A549 (cell line): ENCODE measurements around the gene CDKN2A. TPM values are rescaled to one million over a fixed set of nuclear protein-coding genes. Genes with fewer than 3 reads are reported as not detected.

Experiments
- ATAC-seq, 2 experiments: fragments of 200-7000 bp in 1 of 2; fragments of >200 bp in 1 of 2; cut with Nextera tagmentation in 1 of 2; cut with Tn5 transposase in 1 of 2; 3 replicates each; pipeline versions ENCODE4 v1.8.0 to v1.9.1; 2018 to 2020; ENCODE audit warnings: mild to moderate bottlenecking in 1 of 2, moderate library complexity in 1 of 2
- CTCF ChIA-PET: fragments of 300-600 bp; sonication (Branson Sonifier 250); formaldehyde crosslinking; extraction: SDS; loops from one replicate; lab custom pipeline; 2021; ENCODE audit warnings: antibody characterized with exemption, inconsistent platforms; lab: Yijun Ruan, JAX
- POLR2A ChIA-PET: fragments of 350-600 bp; formaldehyde crosslinking; extraction: SDS; loops from one replicate; lab custom pipeline; 2021; ENCODE audit warnings: antibody characterized with exemption, inconsistent platforms; lab: Yijun Ruan, JAX
- DNase-seq, 2 experiments: peaks; one replicate each; pipeline versions ENCODE4 v3.0.0 to v3.0.0-alpha.2; 2011 to 2016; ENCODE audit warnings: low read depth in 1 of 2, low spot score in 1 of 2
- FAIRE-seq: peaks from 2 replicates; lab custom pipeline; 2011; peaks lifted over from hg19 to GRCh38; lab: Jason Lieb, UNC
- H3K27ac ChIP-seq, 2 experiments: fragments of >200 bp; sonication (Bioruptor Twin); formaldehyde crosslinking; 3 replicates each; pipeline ENCODE4 v1.5.1; 2016 to 2017
- H3K4me1 ChIP-seq: fragments of >200 bp; sonication (Bioruptor Twin); formaldehyde crosslinking; 3 replicates; pipeline ENCODE4 v1.6.1; 2016
- H3K4me2 ChIP-seq: fragments of >200 bp; sonication (Bioruptor Twin); formaldehyde crosslinking; 3 replicates; pipeline ENCODE4 v1.6.1; 2016
- H3K4me3 ChIP-seq: fragments of >200 bp; sonication (Bioruptor Twin); formaldehyde crosslinking; 3 replicates; pipeline ENCODE4 v1.5.1; 2016
- H3K9me3 ChIP-seq: fragments of >200 bp; sonication (Bioruptor Twin); formaldehyde crosslinking; 3 replicates; pipeline ENCODE4 v1.6.1; 2016
- BHLHE40 ChIP-seq: IDR thresholded peaks from 2 replicates; pipeline ENCODE4 v1.6.1; 2012; ENCODE audit warnings: low read depth, low read length, inconsistent platforms
- CBX2 ChIP-seq: fragments of 200-600 bp; sonication (generic); IDR thresholded peaks from 2 replicates; pipeline ENCODE4 v1.6.1; 2016; ENCODE audit warnings: low read depth, mild to moderate bottlenecking, borderline replicate concordance
- CBX8 ChIP-seq: fragments of 200-600 bp; sonication (generic); IDR thresholded peaks from 2 replicates; pipeline ENCODE4 v1.6.1; 2016
- CEBPB ChIP-seq, 2 experiments: fragments of >200 bp in 1 of 2; sonication (Bioruptor Twin) in 1 of 2; formaldehyde crosslinking in 1 of 2; IDR thresholded peaks; 2 replicates each; pipeline ENCODE4 v1.6.1; 2012 to 2016
- E2F6 ChIP-seq: IDR thresholded peaks from 2 replicates; pipeline ENCODE4 v1.6.1; 2012; ENCODE audit warnings: low read depth, borderline replicate concordance
- EHF ChIP-seq: fragments of 250-450 bp; sonication (Bioruptor Pico); IDR thresholded peaks from 2 replicates; pipeline ENCODE4 v1.5.0; 2020; ENCODE audit warnings: mild to moderate bottlenecking
- FOSB ChIP-seq: fragments of 250-450 bp; sonication (Bioruptor Pico); IDR thresholded peaks from 2 replicates; pipeline ENCODE4 v1.5.0; 2020; ENCODE audit warnings: mild to moderate bottlenecking, moderate library complexity
- FOXS1 ChIP-seq: fragments of 250-450 bp; sonication (Bioruptor Pico); IDR thresholded peaks from 2 replicates; pipeline ENCODE4 v1.5.0; 2020; ENCODE audit warnings: mild to moderate bottlenecking, moderate library complexity
- GATA3 ChIP-seq: IDR thresholded peaks from 2 replicates; pipeline ENCODE4 v1.6.1; 2012; ENCODE audit warnings: borderline replicate concordance
- HDAC2 ChIP-seq: fragments of 200-600 bp; sonication (generic); IDR thresholded peaks from 2 replicates; pipeline ENCODE4 v1.6.1; 2016
- HES2 ChIP-seq: fragments of >200 bp; sonication (Bioruptor Twin); formaldehyde crosslinking; IDR thresholded peaks from 2 replicates; pipeline ENCODE4 v1.6.1; 2016
- HEYL ChIP-seq: fragments of 250-450 bp; sonication (Bioruptor Pico); IDR thresholded peaks from 2 replicates; pipeline ENCODE4 v1.8.0; 2021; ENCODE audit warnings: mild to moderate bottlenecking, moderate library complexity
- HOXA7 ChIP-seq: fragments of 250-450 bp; sonication (Bioruptor Pico); IDR thresholded peaks from 2 replicates; pipeline ENCODE4 v1.5.0; 2020; ENCODE audit warnings: mild to moderate bottlenecking, moderate library complexity
- HOXB5 ChIP-seq: fragments of 250-450 bp; sonication (Bioruptor Pico); IDR thresholded peaks from 2 replicates; pipeline ENCODE4 v1.5.0; 2020; ENCODE audit warnings: mild to moderate bottlenecking, moderate library complexity
- JUN ChIP-seq, 2 experiments: fragments of >200 bp; sonication (Bioruptor Twin); formaldehyde crosslinking; IDR thresholded peaks; 2 replicates in 1 of 2; 3 replicates in 1 of 2; pipeline ENCODE4 v1.6.1; 2016 to 2017
- KDM5A ChIP-seq: fragments of 200-600 bp; sonication (generic); IDR thresholded peaks from 2 replicates; pipeline ENCODE4 v1.6.1; 2016; ENCODE audit warnings: antibody characterized with exemption, mild to moderate bottlenecking
- PHF8 ChIP-seq: fragments of 200-600 bp; sonication (generic); IDR thresholded peaks from 2 replicates; pipeline ENCODE4 v1.6.1; 2016; ENCODE audit warnings: low read depth, mild to moderate bottlenecking, antibody characterized with exemption, moderate library complexity, borderline replicate concordance
- POLR2A ChIP-seq: IDR thresholded peaks from 2 replicates; pipeline ENCODE4 v1.6.1; 2012; ENCODE audit warnings: mild to moderate bottlenecking, low read length
- RAD21 ChIP-seq, 2 experiments: fragments of >200 bp in 1 of 2; sonication (Bioruptor Twin) in 1 of 2; formaldehyde crosslinking in 1 of 2; IDR thresholded peaks in 1 of 2; conservative IDR thresholded peaks in 1 of 2; 2 replicates in 1 of 2; 3 replicates in 1 of 2; pipeline ENCODE4 v1.6.1; 2012 to 2018; ENCODE audit warnings: inconsistent platforms in 1 of 2
- REST ChIP-seq: fragments of 200-600 bp; sonication (generic); IDR thresholded peaks from 2 replicates; pipeline ENCODE4 v1.6.1; 2016; ENCODE audit warnings: antibody characterized with exemption, mild to moderate bottlenecking, moderate library complexity
- TP53 ChIP-seq: fragments of 250-450 bp; sonication (Bioruptor Pico); IDR thresholded peaks from 2 replicates; pipeline ENCODE4 v1.5.0; 2021; ENCODE audit warnings: mild to moderate bottlenecking, moderate library complexity
- USF2 ChIP-seq: fragments of 450-650 bp; IDR thresholded peaks from 2 replicates; pipeline ENCODE4 v1.6.1; 2014; ENCODE audit warnings: antibody characterized with exemption
- ZC3H11A ChIP-seq: fragments of 450-650 bp; IDR thresholded peaks from 2 replicates; pipeline ENCODE4 v1.6.1; 2014; ENCODE audit warnings: antibody characterized with exemption, mild to moderate bottlenecking
- WGBS: methylation state at CpG from one replicate; pipeline ENCODE4 v1.1.6; 2017; ENCODE audit errors: missing lambda C conversion rate; 5-methylcytosine and 5-hydroxymethylcytosine counted together
- polyA plus RNA-seq, 4 experiments: library from polyadenylated mRNA; depleted of rRNA in 3 of 4; stranded (reverse); fragments of >200 nt; fragmentation: RNase III in 1 of 4; extraction: RNeasy Plus Mini Kit Qiagen cat#74134 plus additional on column Dnase treatment in 1 of 4; gene quantifications; 2 replicates in 3 of 4; 3 replicates in 1 of 4; pipeline ENCODE4 v1.2.3, GENCODE V29; 2011 to 2017

The CDKN2A gene
- polyA plus RNA-seq, 2 of the 4 experiments (the other 2 are of a cell fraction), result not detected

- ChIA-PET CTCF (no interaction called here), POLR2A (no interaction called here)
- ATAC-seq, result no peak
- FAIRE-seq, result no peak
- H3K9me3 ChIP-seq, result no peaks in the 10 kb centered on the region
- WGBS, result no CpG with 5 or more reads among the region's 1 CpG
- TF ChIP-seq HEYL (CRISPR knock-in tag) (no peak), POLR2A (no peak), KDM5A (no peak), USF2 (no peak), TP53 (CRISPR knock-in tag) (no peak), HDAC2 (no peak), HOXA7 (CRISPR knock-in tag) (no peak), CEBPB (IDR thresholded peaks at IDR 0.05) (no peak), BHLHE40 (no peak), GATA3 (no peak)
- no peak overlapping the region for H3K4me3 ChIP-seq
- H3K27ac ChIP-seq, result no peak overlapping the region
- no peaks in the 10 kb centered on the region for H3K4me1 ChIP-seq
- no peak for DNase-seq
- no peak overlapping the region for H3K4me2 ChIP-seq
Measured at GRCh38 chr9:21936161-21936560, 58.0 kb downstream of the CDKN2A start.

- no peak overlapping the region for H3K27ac ChIP-seq
- TF ChIP-seq GATA3 (no peak), FOXS1 (CRISPR knock-in tag) (no peak), FOSB (no peak), E2F6 (no peak), EHF (CRISPR knock-in tag) (no peak)
- TF ChIP-seq, all 56 proteins: peak for 0
- CTCF ChIA-PET, result no interaction called here
- FAIRE-seq (no peak), DNase-seq (no peak), ATAC-seq (no peak)
- Histone ChIP-seq H3K4me1 (no peaks in the 10 kb centered on the region), H3K9me3 (no peaks in the 10 kb centered on the region), H3K4me2 (no peak overlapping the region), H3K4me3 (no peak overlapping the region)
- no CpG with 5 or more reads among the region's 1 CpG for WGBS
- POLR2A ChIA-PET, result no interaction called here
Measured at GRCh38 chr9:21935631-21936030, 58.6 kb downstream of the CDKN2A start.

- no peaks in the 10 kb centered on the region for H3K4me1 ChIP-seq
- ATAC-seq, result no peak
- DNase-seq, result no peak
- FAIRE-seq, result no peak
- no peaks in the 10 kb centered on the region for H3K9me3 ChIP-seq
- no CpG with 5 or more reads among the region's 2 CpGs for WGBS
- no peak overlapping the region for H3K27ac ChIP-seq
- H3K4me2 ChIP-seq, result no peak overlapping the region
- H3K4me3 ChIP-seq, result no peak overlapping the region
- no peak for TF ChIP-seq KDM5A
- TF ChIP-seq CBX8, result no peak
- no peak for TF ChIP-seq CBX2
- no peak for TF ChIP-seq HOXB5
- no peak for TF ChIP-seq JUN (IDR thresholded peaks at IDR 0.05)
- TF ChIP-seq ZC3H11A, result no peak
- no peak for TF ChIP-seq CEBPB (IDR thresholded peaks at IDR 0.05)
- TF ChIP-seq REST, result no peak
- no peak for TF ChIP-seq RAD21 (conservative IDR thresholded peaks at IDR 0.05 in 1 of 2, IDR thresholded peaks at IDR 0.05 in 1 of 2)
- no peak for TF ChIP-seq HES2
- no peak for TF ChIP-seq PHF8
- ChIA-PET POLR2A (no interaction called here), CTCF (no interaction called here)
Measured at GRCh38 chr9:21933865-21934264, 60.3 kb downstream of the CDKN2A start.
